GM18499 (cell line): ENCODE measurements around the gene GSG1L.
"Not testable (repeated sequence)": the region's sequence is repeated elsewhere in the genome, so short reads cannot be mapped to it uniquely, and the experiment has no call there.

Experiments
- ATAC-seq: cut with Tn5 transposase; IDR thresholded peaks from one replicate; pipeline ENCODE4 v1.9.1; 2021; ENCODE audit warnings: moderate number of reproducible peaks; ENCODE audit not compliant: insufficient read depth, unreplicated experiment

Gene GSG1L

GRCh38 chr16:27749946-27750345 is 313.6 kb downstream of the GSG1L start:
- ATAC-seq, result no peak

- ATAC-seq, result no peak
Measured at GRCh38 chr16:27749547-27749875, 314.0 kb downstream of the GSG1L start.

- ATAC-seq, result no peak
Measured at GRCh38 chr16:27748868-27749546, 314.5 kb downstream of the GSG1L start.

GRCh38 chr16:27747946-27748345 is 315.6 kb downstream of the GSG1L start:
- no peak for ATAC-seq

- no peak for ATAC-seq
Measured at GRCh38 chr16:27746076-27746855, 317.2 kb downstream of the GSG1L start.

GRCh38 chr16:27745348-27745747 is 318.2 kb downstream of the GSG1L start:
- ATAC-seq, result no peak

- no peak for ATAC-seq
Measured at GRCh38 chr16:27743963-27744362, 319.6 kb downstream of the GSG1L start.

GRCh38 chr16:27743001-27743400 is 320.5 kb downstream of the GSG1L start:
- not testable (repeated sequence) for ATAC-seq

GRCh38 chr16:27742333-27742732 is 321.2 kb downstream of the GSG1L start:
- no peak for ATAC-seq

GRCh38 chr16:27740496-27741201 is 322.9 kb downstream of the GSG1L start:
- no peak for ATAC-seq

GRCh38 chr16:27739606-27740357 is 323.7 kb downstream of the GSG1L start:
- no peak for ATAC-seq

- no peak for ATAC-seq
Measured at GRCh38 chr16:27738596-27738995, 324.9 kb downstream of the GSG1L start.
